ENCODE measurements around the gene TMEM183A.

The TMEM183A gene

DNA sequence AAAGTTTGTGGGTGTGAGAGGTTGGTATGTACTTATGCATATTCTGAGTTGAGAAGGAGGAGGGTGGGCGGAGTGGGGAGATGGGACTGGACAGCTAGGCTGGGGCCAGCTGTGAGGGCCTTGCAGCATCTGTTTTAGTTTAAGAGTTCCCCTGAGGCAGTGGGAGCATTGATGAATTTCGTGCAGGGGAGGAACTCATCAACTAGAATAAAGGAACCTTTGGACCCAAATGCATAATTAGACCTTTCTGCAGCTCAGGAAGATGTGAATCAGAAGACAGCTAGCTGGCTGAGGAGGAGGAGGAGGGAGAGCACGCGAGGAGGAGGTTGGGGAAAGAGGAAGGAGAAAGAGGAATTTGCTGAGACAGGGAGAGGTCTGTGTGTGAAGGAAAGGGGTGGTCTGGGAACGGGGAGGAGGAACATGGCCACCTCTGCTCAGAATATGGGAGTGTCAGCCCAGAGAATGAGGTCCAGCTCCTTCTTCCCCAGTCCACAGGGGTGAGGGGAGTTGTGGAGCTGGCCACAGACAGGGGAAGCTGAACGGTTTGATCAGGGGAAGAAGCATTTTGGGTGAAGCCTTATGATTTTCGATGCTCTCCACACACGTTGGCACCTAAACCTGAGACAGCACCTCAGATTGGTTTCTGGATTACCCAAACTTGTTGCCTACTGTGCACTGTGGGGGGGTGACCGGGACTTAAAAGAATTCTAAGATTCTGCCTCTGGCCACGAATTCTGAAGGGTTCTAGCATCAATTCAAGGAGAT, 50.9 kb downstream of the TMEM183A start:
- no peaks in the 10 kb centered on the region for H3K9me3 ChIP-seq
- H3K27me3 ChIP-seq = no peaks in the 10 kb centered on the region
- H3K36me3 ChIP-seq = peaks cover 0 to 6% (median 6%) of the 10 kb centered on the region in 3 donors
- H3K4me1 ChIP-seq = no peaks in the 10 kb centered on the region
- H3K4me3 ChIP-seq = no peak overlapping the region
- intact Hi-C loops (cut with DNase I; ENCODE audit: low total_unique reads) = no loop called here
- H3K27ac ChIP-seq = no peak overlapping the region
- DNase-seq = no peak
- TF ChIP-seq, protein P1, sequence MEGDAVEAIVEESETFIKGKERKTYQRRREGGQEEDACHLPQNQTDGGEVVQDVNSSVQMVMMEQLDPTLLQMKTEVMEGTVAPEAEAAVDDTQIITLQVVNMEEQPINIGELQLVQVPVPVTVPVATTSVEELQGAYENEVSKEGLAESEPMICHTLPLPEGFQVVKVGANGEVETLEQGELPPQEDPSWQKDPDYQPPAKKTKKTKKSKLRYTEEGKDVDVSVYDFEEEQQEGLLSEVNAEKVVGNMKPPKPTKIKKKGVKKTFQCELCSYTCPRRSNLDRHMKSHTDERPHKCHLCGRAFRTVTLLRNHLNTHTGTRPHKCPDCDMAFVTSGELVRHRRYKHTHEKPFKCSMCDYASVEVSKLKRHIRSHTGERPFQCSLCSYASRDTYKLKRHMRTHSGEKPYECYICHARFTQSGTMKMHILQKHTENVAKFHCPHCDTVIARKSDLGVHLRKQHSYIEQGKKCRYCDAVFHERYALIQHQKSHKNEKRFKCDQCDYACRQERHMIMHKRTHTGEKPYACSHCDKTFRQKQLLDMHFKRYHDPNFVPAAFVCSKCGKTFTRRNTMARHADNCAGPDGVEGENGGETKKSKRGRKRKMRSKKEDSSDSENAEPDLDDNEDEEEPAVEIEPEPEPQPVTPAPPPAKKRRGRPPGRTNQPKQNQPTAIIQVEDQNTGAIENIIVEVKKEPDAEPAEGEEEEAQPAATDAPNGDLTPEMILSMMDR (IDR thresholded peaks at IDR 0.05) = no peak

DNA sequence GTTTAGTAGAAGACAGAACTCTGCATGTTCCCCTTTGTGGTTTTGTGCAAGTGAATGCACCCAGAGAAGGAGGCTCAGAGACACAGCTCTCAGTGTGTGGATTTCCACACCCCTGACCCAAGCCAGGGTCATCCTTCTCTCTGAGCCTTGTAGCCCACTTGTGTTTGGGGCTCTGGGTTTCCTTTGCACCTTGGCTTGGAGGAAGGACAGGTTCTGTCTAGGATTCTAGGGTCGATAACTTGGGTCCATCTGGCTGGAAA, 51.4 kb downstream of the TMEM183A start:
- DNase-seq = no peak
- Histone ChIP-seq H3K9me3 (no peaks in the 10 kb centered on the region), H3K27ac (no peak overlapping the region), H3K36me3 (peaks cover 0 to 6% (median 6%) of the 10 kb centered on the region in 3 donors), H3K4me1 (no peaks in the 10 kb centered on the region), H3K4me3 (no peak overlapping the region), H3K27me3 (no peaks in the 10 kb centered on the region)
- TF ChIP-seq, protein P1 (IDR thresholded peaks at IDR 0.05) = no peak
- intact Hi-C loops (cut with DNase I; ENCODE audit: low total_unique reads) = no loop called here

- no peak overlapping the region for H3K27ac ChIP-seq
- DNase-seq = no peak
These were observed 52.3 kb downstream of the TMEM183A start for GRCh38 chr1:203059485-203059884.

GRCh38 chr1:203060115-203060514, 52.9 kb downstream of the TMEM183A start:
- Histone ChIP-seq H3K9me3 (no peaks in the 10 kb centered on the region), H3K27me3 (no peaks in the 10 kb centered on the region), H3K36me3 (peaks cover 0 to 10% (median 6%) of the 10 kb centered on the region in 3 donors), H3K4me3 (no peak overlapping the region), H3K27ac (no peak overlapping the region), H3K4me1 (no peaks in the 10 kb centered on the region)
- intact Hi-C loops (cut with DNase I; ENCODE audit: low total_unique reads) = no loop called here
- no peak for DNase-seq
- TF ChIP-seq, protein P1 (IDR thresholded peaks at IDR 0.05) = no peak

More at GRCh38 chr1:203059485-203059884, 52.3 kb downstream of the TMEM183A start:
- intact Hi-C loops (cut with DNase I; ENCODE audit: low total_unique reads) = no loop called here
- TF ChIP-seq, protein P1 (IDR thresholded peaks at IDR 0.05) = no peak
- peaks cover 0 to 10% (median 6%) of the 10 kb centered on the region in 3 donors for H3K36me3 ChIP-seq
- H3K4me1 ChIP-seq = no peaks in the 10 kb centered on the region
- no peaks in the 10 kb centered on the region for H3K9me3 ChIP-seq
- no peaks in the 10 kb centered on the region for H3K27me3 ChIP-seq
- H3K4me3 ChIP-seq = no peak overlapping the region

DNA sequence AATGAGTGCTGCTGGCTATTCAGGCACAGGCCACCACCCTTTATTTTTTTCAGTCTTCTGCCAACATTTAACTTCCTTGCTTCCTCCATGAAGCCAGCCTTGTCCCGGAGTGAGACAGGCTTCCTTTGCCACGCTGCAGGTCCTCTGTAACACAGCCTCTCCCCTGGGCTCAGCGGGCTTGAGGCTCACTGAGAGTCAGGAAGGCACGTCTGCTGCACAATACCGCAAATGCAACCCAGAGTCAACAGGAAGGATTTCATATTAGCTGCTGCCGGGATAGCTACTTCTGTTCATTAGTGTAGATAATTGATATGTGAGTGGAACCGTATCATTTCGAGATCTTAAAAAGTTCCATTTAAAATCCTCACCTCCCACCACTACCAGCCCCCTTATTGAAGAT, 56.1 kb downstream of the TMEM183A start:
- intact Hi-C loops (cut with DNase I; ENCODE audit: low total_unique reads) = no loop called here

More for the DNA sequence above, 56.1 kb downstream of the TMEM183A start:
- Histone ChIP-seq H3K4me1 (peaks cover 0 to 3% (median under 1%) of the 10 kb centered on the region in 4 donors), H3K36me3 (peaks cover 0 to 4% (median 0%) of the 10 kb centered on the region in 3 donors), H3K27ac (no peak overlapping the region), H3K4me3 (no peak overlapping the region), H3K27me3 (no peaks in the 10 kb centered on the region), H3K9me3 (no peaks in the 10 kb centered on the region)
- TF ChIP-seq, protein P1 (IDR thresholded peaks at IDR 0.05) = no peak
- DNase-seq = no peak

All from tibial artery (tissue), 4 donors.